PC-3 (cell line): ENCODE data around the gene PROSER2. TPM values are rescaled to one million over a fixed set of nuclear protein-coding genes. Genes with fewer than 3 reads are reported as not detected.
"Not testable (repeated sequence)": the region's sequence is repeated elsewhere in the genome, so short reads cannot be mapped to it uniquely, and the experiment has no call there.

ENCODE experiments used
- ATAC-seq: fragments of 200-7000 bp; cut with Tn5 transposase; 2 replicates; pipeline ENCODE4 v1.9.1; 2020; ENCODE audit warnings: mild to moderate bottlenecking, moderate library complexity
- BruUV-seq: library from RNA; stranded (reverse); fragments of 400-500 nt; replicated peaks from 2 replicates; lab custom pipeline; 2021; lab: Mats Ljungman, UMichigan
- CTCF ChIA-PET: fragments of 300-600 bp; sonication (Branson Sonifier 250); formaldehyde crosslinking; loops from one replicate; lab custom pipeline; 2022; ENCODE audit warnings: antibody characterized with exemption; lab: Charles Lee
- POLR2A ChIA-PET: fragments of 300-600 bp; sonication (Branson Sonifier 250); formaldehyde crosslinking; loops from one replicate; lab custom pipeline; 2022; ENCODE audit warnings: antibody characterized with exemption; ENCODE audit not compliant: unreplicated experiment; lab: Charles Lee
- DNase-seq: peaks from one replicate; pipeline ENCODE4 v3.0.0-alpha.2; 2015
- H2AFZ ChIP-seq: fragments of 300-600 bp; sonication (generic); 2 replicates; pipeline ENCODE4 v1.6.0; 2016; ENCODE audit warnings: antibody characterized with exemption, low read length
- H3F3A ChIP-seq: fragments of 300-600 bp; sonication (generic); one replicate; pipeline ENCODE4 v1.6.0; 2017; ENCODE audit warnings: antibody characterized with exemption, low read length, control low read depth, mild to moderate bottlenecking; ENCODE audit not compliant: unreplicated experiment
- H3K27ac ChIP-seq: fragments of 300-600 bp; sonication (generic); 2 replicates; pipeline ENCODE4 v1.5.1; 2016; ENCODE audit warnings: mild to moderate bottlenecking, low read length
- H3K27me3 ChIP-seq: fragments of 300-600 bp; sonication (generic); 2 replicates; pipeline ENCODE4 v1.6.1; 2016; ENCODE audit warnings: low read length, mixed read lengths
- H3K36me3 ChIP-seq: fragments of 300-600 bp; sonication (generic); 2 replicates; pipeline ENCODE4 v1.6.1; 2016; ENCODE audit warnings: low read depth, mixed run types, low read length, mixed read lengths
- H3K4me1 ChIP-seq: fragments of 300-600 bp; sonication (generic); 2 replicates; pipeline ENCODE4 v1.5.1; 2016; ENCODE audit warnings: low read length; ENCODE audit not compliant: insufficient read depth
- H3K4me2 ChIP-seq: fragments of 300-600 bp; sonication (generic); 2 replicates; pipeline ENCODE4 v1.6.0; 2016; ENCODE audit warnings: low read length
- H3K4me3 ChIP-seq: fragments of 300-600 bp; sonication (generic); 2 replicates; pipeline ENCODE4 v1.5.1; 2016; ENCODE audit warnings: mild to moderate bottlenecking, low read length, mixed read lengths
- H3K79me2 ChIP-seq: fragments of 300-600 bp; sonication (generic); 2 replicates; pipeline ENCODE4 v1.6.1; 2017; ENCODE audit warnings: low read length, mixed read lengths
- H3K9ac ChIP-seq: fragments of 300-600 bp; sonication (generic); 2 replicates; pipeline ENCODE4 v1.6.0; 2016; ENCODE audit warnings: mild to moderate bottlenecking, low read length
- H3K9me2 ChIP-seq: fragments of 300-600 bp; sonication (generic); replicated peaks from 2 replicates; pipeline ENCODE4 v1.6.1; 2016; ENCODE audit warnings: mixed run types, low read length, mixed read lengths
- H3K9me3 ChIP-seq: fragments of 300-600 bp; sonication (generic); 2 replicates; pipeline ENCODE4 v1.6.1; 2016; ENCODE audit warnings: low read length, mixed read lengths
- H4K20me1 ChIP-seq: fragments of 300-600 bp; sonication (generic); 2 replicates; pipeline ENCODE4 v1.6.1; 2016; ENCODE audit warnings: low read length, mixed read lengths
- EZH2 ChIP-seq: fragments of 300-600 bp; sonication (generic); IDR thresholded peaks from one replicate; pipeline ENCODE4 v1.6.1; 2017; ENCODE audit warnings: antibody characterized with exemption, mild to moderate bottlenecking, low read length; ENCODE audit not compliant: unreplicated experiment
- EZH2phosphoT487 ChIP-seq: fragments of 300-600 bp; sonication (generic); IDR thresholded peaks from 2 replicates; pipeline ENCODE4 v1.6.1; 2018; ENCODE audit warnings: mild to moderate bottlenecking, antibody characterized with exemption, low read length, borderline replicate concordance
- intact Hi-C: fragments of 100-400 bp; cut with micrococcal nuclease; formaldehyde crosslinking; loops from 2 replicates; pipeline ENCODE4 v1.9.0; 2023
- total RNA-seq: library from RNA; depleted of rRNA; stranded (reverse); fragments of >200 nt; gene quantifications from 2 replicates; pipeline ENCODE4 v1.2.3, GENCODE V29; 2014
- TF ChIP-seq, protein P1 (sequence below): fragments of 300-600 bp; sonication (generic); conservative IDR thresholded peaks from 2 replicates; pipeline ENCODE4 v1.5.1; 2017; ENCODE audit warnings: antibody characterized with exemption, low read depth, mild to moderate bottlenecking, low read length

Gene PROSER2
- total RNA-seq, 1 experiment from 2014 or later, result 52.5 TPM

DNA sequence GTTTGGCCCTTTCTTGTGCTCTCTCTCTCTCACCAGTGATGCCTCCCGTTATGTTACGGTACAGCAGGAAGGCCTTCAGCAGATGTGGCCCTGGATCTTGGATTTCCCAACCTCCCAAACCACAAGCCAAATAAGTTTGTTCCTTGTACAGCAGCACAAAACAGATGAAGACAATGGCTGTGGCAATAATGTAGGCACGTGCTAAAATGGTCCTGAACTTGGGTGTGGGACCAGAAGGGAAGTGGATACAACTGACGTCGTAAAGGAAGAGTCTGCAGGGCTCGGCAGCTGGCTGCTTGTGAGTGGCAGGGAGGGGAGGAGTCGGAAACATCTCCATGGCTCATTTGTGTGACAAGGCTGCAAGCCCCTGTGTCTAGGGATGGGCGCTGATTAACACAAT, 26.8 kb downstream of the PROSER2 start:
- BruUV-seq, result no TSS peak
- no peak for DNase-seq
- TF ChIP-seq, protein P1, sequence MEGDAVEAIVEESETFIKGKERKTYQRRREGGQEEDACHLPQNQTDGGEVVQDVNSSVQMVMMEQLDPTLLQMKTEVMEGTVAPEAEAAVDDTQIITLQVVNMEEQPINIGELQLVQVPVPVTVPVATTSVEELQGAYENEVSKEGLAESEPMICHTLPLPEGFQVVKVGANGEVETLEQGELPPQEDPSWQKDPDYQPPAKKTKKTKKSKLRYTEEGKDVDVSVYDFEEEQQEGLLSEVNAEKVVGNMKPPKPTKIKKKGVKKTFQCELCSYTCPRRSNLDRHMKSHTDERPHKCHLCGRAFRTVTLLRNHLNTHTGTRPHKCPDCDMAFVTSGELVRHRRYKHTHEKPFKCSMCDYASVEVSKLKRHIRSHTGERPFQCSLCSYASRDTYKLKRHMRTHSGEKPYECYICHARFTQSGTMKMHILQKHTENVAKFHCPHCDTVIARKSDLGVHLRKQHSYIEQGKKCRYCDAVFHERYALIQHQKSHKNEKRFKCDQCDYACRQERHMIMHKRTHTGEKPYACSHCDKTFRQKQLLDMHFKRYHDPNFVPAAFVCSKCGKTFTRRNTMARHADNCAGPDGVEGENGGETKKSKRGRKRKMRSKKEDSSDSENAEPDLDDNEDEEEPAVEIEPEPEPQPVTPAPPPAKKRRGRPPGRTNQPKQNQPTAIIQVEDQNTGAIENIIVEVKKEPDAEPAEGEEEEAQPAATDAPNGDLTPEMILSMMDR, result no peak
- no peak for TF ChIP-seq EZH2
- no peak for TF ChIP-seq EZH2phosphoT487
- no peak overlapping the region for H3K4me2 ChIP-seq
- H3K27ac ChIP-seq, result no peak overlapping the region
- no peaks in the 10 kb centered on the region for H3K9me3 ChIP-seq
- intact Hi-C loops, result no loop called here
- H3K9ac ChIP-seq, result no peak overlapping the region
- H3K27me3 ChIP-seq, result no peaks in the 10 kb centered on the region
- H3K79me2 ChIP-seq, result peaks cover 59% of the 10 kb centered on the region
- POLR2A ChIA-PET, result no interaction called here
- H3K36me3 ChIP-seq, result peaks cover 8% of the 10 kb centered on the region; the same call in 1 of the 2 replicates
- H3K4me1 ChIP-seq, result no peaks in the 10 kb centered on the region
- H3K4me3 ChIP-seq, result no peak overlapping the region
- H4K20me1 ChIP-seq, result no peaks in the 10 kb centered on the region
- H3F3A ChIP-seq, result no peaks in the 10 kb centered on the region
- H2AFZ ChIP-seq, result no peak overlapping the region
- no peaks in the 10 kb centered on the region for H3K9me2 ChIP-seq
- CTCF ChIA-PET, result no interaction called here
- ATAC-seq, result no peak

DNA sequence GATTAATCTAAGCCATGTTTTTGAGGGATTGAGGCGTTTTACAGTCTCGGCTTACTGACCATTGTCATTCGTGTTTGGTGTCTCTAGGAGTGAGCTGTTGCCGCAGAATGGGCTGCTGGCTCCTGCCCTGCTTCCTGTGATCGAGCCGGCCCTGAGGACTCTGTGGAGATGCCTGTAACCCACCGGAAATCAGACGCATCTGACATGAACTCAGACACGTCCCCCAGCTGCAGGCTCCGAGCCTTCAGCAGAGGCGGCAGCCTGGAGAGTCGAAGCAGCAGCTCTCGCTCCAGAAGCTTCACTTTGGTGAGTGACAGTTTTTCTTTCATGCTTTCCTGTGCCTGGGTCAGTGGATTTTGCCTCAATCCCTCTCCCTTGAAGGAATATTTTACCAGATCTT, 28.8 kb downstream of the PROSER2 start:
- Histone ChIP-seq H4K20me1 (no peaks in the 10 kb centered on the region), H3F3A (no peaks in the 10 kb centered on the region), H3K36me3 (peaks cover 8% of the 10 kb centered on the region; the same call in 1 of the 2 replicates), H3K79me2 (peaks cover 50% of the 10 kb centered on the region), H3K27me3 (no peaks in the 10 kb centered on the region), H3K9ac (no peak overlapping the region), H3K4me3 (no peak overlapping the region), H2AFZ (no peak overlapping the region), H3K9me3 (no peaks in the 10 kb centered on the region), H3K9me2 (no peaks in the 10 kb centered on the region), H3K4me2 (no peak overlapping the region), H3K4me1 (no peaks in the 10 kb centered on the region), H3K27ac (no peak overlapping the region)
- intact Hi-C loops, result no loop called here
- BruUV-seq, result no TSS peak
- TF ChIP-seq, protein P1, result no peak
- TF ChIP-seq EZH2 (no peak), EZH2phosphoT487 (no peak)
- CTCF ChIA-PET, result no interaction called here
- DNase-seq, result no peak
- ATAC-seq, result no peak
- POLR2A ChIA-PET, result no interaction called here

- H3K36me3 ChIP-seq, intact Hi-C loops, H3K4me3 ChIP-seq, H3K4me1 ChIP-seq, POLR2A ChIA-PET, BruUV-seq, H3K27ac ChIP-seq, H4K20me1 ChIP-seq, H3K27me3 ChIP-seq, H3K9me2 ChIP-seq, H3K4me2 ChIP-seq, CTCF ChIA-PET, H3K9ac ChIP-seq, DNase-seq, ATAC-seq, H3F3A ChIP-seq, H2AFZ ChIP-seq, H3K9me3 ChIP-seq: not testable (repeated sequence)
- H3K79me2 ChIP-seq, result peaks cover 49% of the 10 kb centered on the region
Observed at GRCh38 chr10:11852637-11853036, 29.5 kb downstream of the PROSER2 start.
